HepG2 (cell line): ENCODE measurements around the gene CCDC121. TPM values are rescaled to one million over a fixed set of nuclear protein-coding genes. Genes with fewer than 3 reads are reported as not detected.

Experiments used
- AGO2 ChIP-seq: fragments of 200-400 bp; formaldehyde crosslinking; optimal IDR thresholded peaks from 2 replicates; pipeline ENCODE3; 2017; ENCODE audit warnings: mild to moderate bottlenecking, low read depth, low read length, moderate library complexity
- ATF1 ChIP-seq: IDR thresholded peaks from 2 replicates; pipeline ENCODE4 v1.6.1; 2016; ENCODE audit warnings: mild to moderate bottlenecking, control low read depth
- FOXC1 ChIP-seq: sonication (generic); formaldehyde crosslinking; IDR thresholded peaks from 2 replicates; pipeline ENCODE4 v1.8.0; 2022; ENCODE audit warnings: mild to moderate bottlenecking, missing genetic modification reagents, borderline replicate concordance
- ONECUT2 ChIP-seq: sonication (generic); formaldehyde crosslinking; IDR thresholded peaks from 2 replicates; pipeline ENCODE4 v1.4.0; 2020; ENCODE audit warnings: missing genetic modification reagents
- PRMT3 ChIP-seq: sonication (generic); formaldehyde crosslinking; IDR thresholded peaks from 2 replicates; pipeline ENCODE4 v1.8.1; 2022; ENCODE audit warnings: low read depth, mild to moderate bottlenecking, moderate library complexity, missing genetic modification reagents, borderline replicate concordance
- ZNF24 ChIP-seq: fragments of 450-650 bp; IDR thresholded peaks from 2 replicates; pipeline ENCODE4 v1.6.1; 2017; ENCODE audit warnings: antibody characterized with exemption, mild to moderate bottlenecking
- ZNF570 ChIP-seq: sonication (generic); formaldehyde crosslinking; IDR thresholded peaks from 2 replicates; pipeline ENCODE4 v1.4.0; 2020; ENCODE audit warnings: mild to moderate bottlenecking, missing genetic modification reagents, borderline replicate concordance
- ZNF709 ChIP-seq: sonication (generic); formaldehyde crosslinking; IDR thresholded peaks from 2 replicates; pipeline ENCODE4 v1.5.0; 2020; ENCODE audit warnings: mild to moderate bottlenecking, missing genetic modification reagents
- ZNF775 ChIP-seq: sonication (generic); formaldehyde crosslinking; IDR thresholded peaks from 2 replicates; pipeline ENCODE4 v1.4.0; 2020; ENCODE audit warnings: missing genetic modification reagents, mild to moderate bottlenecking, moderate library complexity, borderline replicate concordance
- polyA plus RNA-seq, 8 experiments: library from polyadenylated mRNA; depleted of rRNA in 3 of 8; stranded (reverse) in 7 of 8; unstranded in 1 of 8; fragments of >200 nt; fragmentation: Illumina TruSeq in 4 of 8; extraction: Trizol in 4 of 8; gene quantifications; 2 replicates each; pipeline versions ENCODE4 v1.2.1 to v1.2.3, GENCODE V29; 2011 to 2016; ENCODE audit warnings: low read depth in 4 of 8, missing spikeins in 1 of 8, mixed read lengths in 1 of 8; ENCODE audit not compliant: insufficient read depth in 1 of 8
- total RNA-seq, 5 experiments: library from RNA; depleted of rRNA; stranded (reverse); fragments of >200 nt; fragmentation: Illumina TruSeq; extraction: Trizol; gene quantifications; 2 replicates each; pipeline ENCODE4 v1.2.3, GENCODE V29; 2016; ENCODE audit warnings: low read depth in 1 of 5
- TF ChIP-seq, protein P1 (sequence below): sonication (generic); formaldehyde crosslinking; IDR thresholded peaks from 2 replicates; pipeline ENCODE4 v1.4.0; 2020; ENCODE audit warnings: missing genetic modification reagents, low read depth, mild to moderate bottlenecking, borderline replicate concordance
- TF ChIP-seq, protein P2 (sequence below): sonication (generic); formaldehyde crosslinking; IDR thresholded peaks from 2 replicates; pipeline ENCODE4 v1.9.0; 2021; ENCODE audit warnings: missing genetic modification reagents, mild to moderate bottlenecking, borderline replicate concordance
- TF ChIP-seq, protein P3 (sequence below): sonication (generic); formaldehyde crosslinking; IDR thresholded peaks from 2 replicates; pipeline ENCODE4 v1.4.0; 2020; ENCODE audit warnings: missing genetic modification reagents, borderline replicate concordance
- TF ChIP-seq, protein P4 (sequence below): sonication (generic); formaldehyde crosslinking; IDR thresholded peaks from 2 replicates; pipeline ENCODE4 v1.5.1; 2020; ENCODE audit warnings: missing genetic modification reagents, mild to moderate bottlenecking, borderline replicate concordance
- TF ChIP-seq, protein P5 (sequence below): sonication (generic); formaldehyde crosslinking; IDR thresholded peaks from 2 replicates; pipeline ENCODE4 v1.9.0; 2021; ENCODE audit warnings: missing genetic modification reagents, borderline replicate concordance

CCDC121 gene
- total and polyA plus RNA-seq, 2 of the 13 experiments (the other 11 are each of a cell fraction or from before 2014, with no cell fraction given): 1.9 to 3.0 TPM

DNA sequence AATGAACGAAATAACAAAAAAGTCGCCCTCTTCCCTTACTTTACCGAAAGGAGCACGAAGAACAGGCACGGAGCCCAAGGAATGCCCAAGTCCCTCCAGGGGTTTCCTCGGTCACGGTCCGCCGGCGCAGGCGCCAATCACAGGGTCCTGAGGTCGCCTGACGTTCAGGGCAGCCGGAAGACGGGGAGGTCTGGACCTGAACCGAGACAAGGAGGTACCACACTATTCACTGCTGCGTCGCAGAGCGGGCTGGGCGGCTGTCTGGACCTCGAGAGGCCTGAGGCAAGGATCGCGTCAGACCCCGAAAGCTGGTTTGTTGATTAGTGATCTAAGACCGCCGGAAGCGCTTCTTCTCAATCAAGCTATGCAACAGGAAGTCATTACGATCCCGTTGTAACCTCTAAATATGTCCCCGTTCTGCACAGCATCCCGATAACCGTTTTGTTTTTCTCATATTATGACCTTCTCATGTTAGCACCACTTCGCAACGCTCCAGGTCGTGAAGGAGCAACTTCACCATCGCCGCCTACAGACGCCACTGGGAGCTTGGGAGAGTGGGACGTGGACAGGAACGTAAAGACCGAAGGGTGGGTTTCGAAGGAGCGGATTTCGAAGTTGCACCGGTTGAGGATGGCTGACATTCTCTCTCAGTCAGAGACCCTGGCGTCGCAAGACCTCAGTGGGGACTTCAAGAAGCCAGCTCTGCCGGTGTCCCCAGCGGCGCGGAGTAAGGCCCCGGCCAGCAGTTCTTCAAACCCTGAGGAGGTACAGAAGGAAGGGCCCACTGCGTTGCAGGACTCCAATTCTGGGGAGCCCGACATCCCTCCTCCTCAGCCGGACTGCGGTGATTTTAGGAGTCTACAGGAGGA is 34.7 kb upstream of the CCDC121 start, which contains the start of the genes SLC4A1AP and SUPT7L (continued):
- TF ChIP-seq, protein P1, sequence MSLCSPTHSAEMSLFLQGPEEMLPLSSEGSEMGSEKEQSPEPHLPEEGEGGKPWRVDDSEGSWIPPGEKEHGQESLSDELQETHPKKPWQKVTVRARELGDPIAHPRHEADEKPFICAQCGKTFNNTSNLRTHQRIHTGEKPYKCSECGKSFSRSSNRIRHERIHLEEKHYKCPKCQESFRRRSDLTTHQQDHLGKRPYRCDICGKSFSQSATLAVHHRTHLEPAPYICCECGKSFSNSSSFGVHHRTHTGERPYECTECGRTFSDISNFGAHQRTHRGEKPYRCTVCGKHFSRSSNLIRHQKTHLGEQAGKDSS: peak; percentile 98
- peak; percentile 91 for TF ChIP-seq ATF1 (CRISPR knock-in tag)
- TF ChIP-seq, protein P2, sequence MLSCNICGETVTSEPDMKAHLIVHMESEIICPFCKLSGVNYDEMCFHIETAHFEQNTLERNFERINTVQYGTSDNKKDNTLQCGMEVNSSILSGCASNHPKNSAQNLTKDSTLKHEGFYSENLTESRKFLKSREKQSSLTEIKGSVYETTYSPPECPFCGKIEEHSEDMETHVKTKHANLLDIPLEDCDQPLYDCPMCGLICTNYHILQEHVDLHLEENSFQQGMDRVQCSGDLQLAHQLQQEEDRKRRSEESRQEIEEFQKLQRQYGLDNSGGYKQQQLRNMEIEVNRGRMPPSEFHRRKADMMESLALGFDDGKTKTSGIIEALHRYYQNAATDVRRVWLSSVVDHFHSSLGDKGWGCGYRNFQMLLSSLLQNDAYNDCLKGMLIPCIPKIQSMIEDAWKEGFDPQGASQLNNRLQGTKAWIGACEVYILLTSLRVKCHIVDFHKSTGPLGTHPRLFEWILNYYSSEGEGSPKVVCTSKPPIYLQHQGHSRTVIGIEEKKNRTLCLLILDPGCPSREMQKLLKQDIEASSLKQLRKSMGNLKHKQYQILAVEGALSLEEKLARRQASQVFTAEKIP (CRISPR knock-in tag): no peak
- TF ChIP-seq ZNF709 (CRISPR knock-in tag): peak; percentile 93; the same call in 1 of the 2 replicates
- TF ChIP-seq, protein P3, sequence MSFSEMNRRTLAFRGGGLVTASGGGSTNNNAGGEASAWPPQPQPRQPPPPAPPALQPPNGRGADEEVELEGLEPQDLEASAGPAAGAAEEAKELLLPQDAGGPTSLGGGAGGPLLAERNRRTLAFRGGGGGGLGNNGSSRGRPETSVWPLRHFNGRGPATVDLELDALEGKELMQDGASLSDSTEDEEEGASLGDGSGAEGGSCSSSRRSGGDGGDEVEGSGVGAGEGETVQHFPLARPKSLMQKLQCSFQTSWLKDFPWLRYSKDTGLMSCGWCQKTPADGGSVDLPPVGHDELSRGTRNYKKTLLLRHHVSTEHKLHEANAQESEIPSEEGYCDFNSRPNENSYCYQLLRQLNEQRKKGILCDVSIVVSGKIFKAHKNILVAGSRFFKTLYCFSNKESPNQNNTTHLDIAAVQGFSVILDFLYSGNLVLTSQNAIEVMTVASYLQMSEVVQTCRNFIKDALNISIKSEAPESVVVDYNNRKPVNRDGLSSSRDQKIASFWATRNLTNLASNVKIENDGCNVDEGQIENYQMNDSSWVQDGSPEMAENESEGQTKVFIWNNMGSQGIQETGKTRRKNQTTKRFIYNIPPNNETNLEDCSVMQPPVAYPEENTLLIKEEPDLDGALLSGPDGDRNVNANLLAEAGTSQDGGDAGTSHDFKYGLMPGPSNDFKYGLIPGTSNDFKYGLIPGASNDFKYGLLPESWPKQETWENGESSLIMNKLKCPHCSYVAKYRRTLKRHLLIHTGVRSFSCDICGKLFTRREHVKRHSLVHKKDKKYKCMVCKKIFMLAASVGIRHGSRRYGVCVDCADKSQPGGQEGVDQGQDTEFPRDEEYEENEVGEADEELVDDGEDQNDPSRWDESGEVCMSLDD (CRISPR knock-in tag): no peak; the same call in none of the 2 replicates
- TF ChIP-seq PRMT3 (CRISPR knock-in tag): peak; percentile 18; the same call in 1 of the 2 replicates
- peak; percentile 87 for TF ChIP-seq ZNF24
- no peak for TF ChIP-seq AGO2
- TF ChIP-seq, protein P4, sequence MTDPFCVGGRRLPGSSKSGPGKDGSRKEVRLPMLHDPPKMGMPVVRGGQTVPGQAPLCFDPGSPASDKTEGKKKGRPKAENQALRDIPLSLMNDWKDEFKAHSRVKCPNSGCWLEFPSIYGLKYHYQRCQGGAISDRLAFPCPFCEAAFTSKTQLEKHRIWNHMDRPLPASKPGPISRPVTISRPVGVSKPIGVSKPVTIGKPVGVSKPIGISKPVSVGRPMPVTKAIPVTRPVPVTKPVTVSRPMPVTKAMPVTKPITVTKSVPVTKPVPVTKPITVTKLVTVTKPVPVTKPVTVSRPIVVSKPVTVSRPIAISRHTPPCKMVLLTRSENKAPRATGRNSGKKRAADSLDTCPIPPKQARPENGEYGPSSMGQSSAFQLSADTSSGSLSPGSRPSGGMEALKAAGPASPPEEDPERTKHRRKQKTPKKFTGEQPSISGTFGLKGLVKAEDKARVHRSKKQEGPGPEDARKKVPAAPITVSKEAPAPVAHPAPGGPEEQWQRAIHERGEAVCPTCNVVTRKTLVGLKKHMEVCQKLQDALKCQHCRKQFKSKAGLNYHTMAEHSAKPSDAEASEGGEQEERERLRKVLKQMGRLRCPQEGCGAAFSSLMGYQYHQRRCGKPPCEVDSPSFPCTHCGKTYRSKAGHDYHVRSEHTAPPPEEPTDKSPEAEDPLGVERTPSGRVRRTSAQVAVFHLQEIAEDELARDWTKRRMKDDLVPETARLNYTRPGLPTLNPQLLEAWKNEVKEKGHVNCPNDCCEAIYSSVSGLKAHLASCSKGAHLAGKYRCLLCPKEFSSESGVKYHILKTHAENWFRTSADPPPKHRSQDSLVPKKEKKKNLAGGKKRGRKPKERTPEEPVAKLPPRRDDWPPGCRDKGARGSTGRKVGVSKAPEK (CRISPR knock-in tag): peak; percentile 30; the same call in 1 of the 2 replicates
- TF ChIP-seq, protein P5, sequence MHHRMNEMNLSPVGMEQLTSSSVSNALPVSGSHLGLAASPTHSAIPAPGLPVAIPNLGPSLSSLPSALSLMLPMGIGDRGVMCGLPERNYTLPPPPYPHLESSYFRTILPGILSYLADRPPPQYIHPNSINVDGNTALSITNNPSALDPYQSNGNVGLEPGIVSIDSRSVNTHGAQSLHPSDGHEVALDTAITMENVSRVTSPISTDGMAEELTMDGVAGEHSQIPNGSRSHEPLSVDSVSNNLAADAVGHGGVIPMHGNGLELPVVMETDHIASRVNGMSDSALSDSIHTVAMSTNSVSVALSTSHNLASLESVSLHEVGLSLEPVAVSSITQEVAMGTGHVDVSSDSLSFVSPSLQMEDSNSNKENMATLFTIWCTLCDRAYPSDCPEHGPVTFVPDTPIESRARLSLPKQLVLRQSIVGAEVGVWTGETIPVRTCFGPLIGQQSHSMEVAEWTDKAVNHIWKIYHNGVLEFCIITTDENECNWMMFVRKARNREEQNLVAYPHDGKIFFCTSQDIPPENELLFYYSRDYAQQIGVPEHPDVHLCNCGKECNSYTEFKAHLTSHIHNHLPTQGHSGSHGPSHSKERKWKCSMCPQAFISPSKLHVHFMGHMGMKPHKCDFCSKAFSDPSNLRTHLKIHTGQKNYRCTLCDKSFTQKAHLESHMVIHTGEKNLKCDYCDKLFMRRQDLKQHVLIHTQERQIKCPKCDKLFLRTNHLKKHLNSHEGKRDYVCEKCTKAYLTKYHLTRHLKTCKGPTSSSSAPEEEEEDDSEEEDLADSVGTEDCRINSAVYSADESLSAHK (CRISPR knock-in tag): no peak
- no peak for TF ChIP-seq ZNF570 (CRISPR knock-in tag)
- peak; percentile 87 for TF ChIP-seq FOXC1 (CRISPR knock-in tag)
- peak; percentile 48; the same call in 1 of the 2 replicates for TF ChIP-seq ONECUT2 (CRISPR knock-in tag)
- TF ChIP-seq ZNF775 (CRISPR knock-in tag): no peak
